ENCODE measurements around the gene ALG1. TPM values are rescaled to one million over a fixed set of nuclear protein-coding genes. Genes with fewer than 3 reads are reported as not detected.
"Not testable (repeated sequence)": the region's sequence is repeated elsewhere in the genome, so short reads cannot be mapped to it uniquely, and the experiment has no call there.

ALG1 gene
- total RNA-seq, 1 experiment from 2014 or later, result 33.2 TPM

DNA sequence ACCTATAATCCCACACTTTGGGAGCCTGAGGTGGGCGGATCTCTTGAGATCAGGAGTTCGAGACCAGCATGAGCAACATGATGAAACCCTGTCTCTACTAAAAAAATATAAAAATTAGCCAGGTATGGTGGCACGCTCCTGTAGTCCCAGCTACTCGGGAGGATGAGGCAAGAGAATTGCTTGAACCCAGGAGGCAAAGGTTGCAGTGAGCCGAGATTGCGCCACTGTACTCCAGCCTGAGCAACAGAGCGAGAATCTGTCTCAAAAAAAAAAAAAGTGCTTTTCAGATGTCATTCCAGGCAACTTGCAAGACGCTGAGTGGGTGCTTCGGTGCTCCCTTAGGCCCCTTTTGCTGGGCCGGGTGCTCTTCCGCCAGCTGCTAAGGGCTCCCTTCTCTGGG is 27.1 kb upstream of the ALG1 start:
- DNase-seq (ENCODE audit: low read depth), result not testable (repeated sequence)

DNA sequence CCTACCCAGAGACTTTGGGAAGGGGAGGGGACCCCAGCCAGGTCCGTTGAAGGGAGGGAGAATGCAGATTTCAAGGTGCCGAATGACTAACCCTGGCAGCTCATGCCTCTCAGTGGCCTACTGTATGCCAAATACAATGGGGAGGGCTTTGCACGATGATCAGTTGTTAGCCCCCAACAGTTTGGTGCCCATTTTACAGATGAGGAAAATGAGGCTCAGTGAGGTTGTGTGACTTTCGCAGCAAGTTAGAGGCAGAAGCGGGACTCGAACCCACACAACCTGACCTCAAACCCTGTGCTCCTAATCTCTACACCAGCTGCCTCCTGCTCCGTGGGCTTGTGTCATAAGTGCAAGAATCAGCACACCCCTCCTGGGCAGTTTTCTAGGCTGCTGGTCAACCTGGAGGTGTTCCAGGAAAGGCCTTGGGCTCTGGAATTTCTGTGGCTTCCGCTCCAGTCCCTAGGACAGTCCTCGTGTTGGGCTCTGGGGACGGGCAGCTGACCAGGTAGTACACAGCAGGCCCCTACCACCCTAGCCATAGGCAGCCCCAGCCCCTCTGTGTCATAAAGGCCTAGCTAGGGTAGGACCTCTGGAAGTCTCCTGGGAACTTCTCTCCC is 26.0 kb upstream of the ALG1 start:
- no peak for DNase-seq (ENCODE audit: low read depth)

DNA sequence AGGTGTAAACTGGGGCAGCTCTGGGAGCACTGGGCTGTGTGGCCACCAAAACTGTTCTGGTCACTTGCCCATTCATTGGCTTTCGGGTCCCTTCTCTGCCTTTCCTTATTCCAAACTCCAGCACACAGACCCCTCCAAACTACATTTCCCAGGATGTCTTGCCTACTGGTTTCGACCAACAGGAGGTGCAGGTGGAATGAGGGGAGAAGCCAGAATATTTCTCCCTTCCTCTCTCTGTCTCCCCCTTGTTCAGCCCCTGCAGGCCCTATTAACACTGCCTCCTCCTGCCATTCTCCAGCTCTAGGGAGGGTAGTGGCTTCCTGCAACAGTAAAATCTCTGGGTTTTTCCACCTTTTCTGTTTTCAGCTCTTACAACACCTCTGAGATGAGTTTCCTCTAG is 24.7 kb upstream of the ALG1 start:
- DNase-seq (ENCODE audit: low read depth), result no peak

DNA sequence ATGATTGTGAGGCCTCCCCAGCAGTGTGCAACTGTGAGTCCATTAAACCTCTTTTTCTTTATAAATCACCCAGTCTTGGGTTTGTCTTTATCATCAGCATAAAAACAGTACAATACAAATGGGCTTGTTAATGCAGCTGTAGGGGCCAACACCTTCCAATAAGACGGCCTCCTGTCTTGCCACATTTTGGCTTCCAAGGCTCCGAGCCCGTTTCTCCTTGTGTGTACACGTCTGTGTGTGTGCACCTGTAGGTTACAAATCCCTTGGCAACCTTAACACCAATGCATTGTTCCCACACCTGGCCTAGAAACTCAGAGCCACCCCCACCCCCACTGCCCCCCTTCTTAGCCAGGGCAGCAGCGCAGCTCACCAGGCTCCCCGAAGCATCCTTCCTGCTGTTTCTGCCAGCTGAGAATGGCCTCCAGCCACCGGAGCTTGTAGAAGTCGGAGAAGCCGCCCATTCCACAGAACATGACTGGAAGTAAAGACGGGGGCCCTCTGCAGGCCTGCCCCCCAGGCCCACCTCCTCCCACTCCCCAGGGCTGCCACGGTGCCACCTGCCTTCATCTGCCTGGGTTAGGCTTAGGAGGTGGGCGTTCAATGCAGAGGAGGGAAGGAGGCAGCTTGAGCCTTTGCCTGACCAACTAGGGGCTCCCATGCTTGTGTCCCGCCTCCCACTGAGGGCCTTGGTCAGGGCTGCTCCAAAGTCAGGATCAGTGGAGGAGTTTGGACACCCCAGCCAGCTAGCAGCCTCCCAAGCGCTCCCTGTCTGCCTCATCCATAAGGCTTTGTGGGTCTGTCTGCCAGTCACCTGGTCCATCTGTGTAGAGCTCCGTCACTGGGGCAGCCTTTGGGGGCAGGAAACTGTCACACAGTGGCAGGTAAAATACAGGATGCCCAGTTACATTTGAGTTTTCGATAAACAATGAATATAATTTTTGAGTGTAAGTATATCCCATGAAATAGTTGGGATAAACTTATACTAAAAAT is 16.5 kb upstream of the ALG1 start:
- no peak for DNase-seq (ENCODE audit: low read depth)

DNA sequence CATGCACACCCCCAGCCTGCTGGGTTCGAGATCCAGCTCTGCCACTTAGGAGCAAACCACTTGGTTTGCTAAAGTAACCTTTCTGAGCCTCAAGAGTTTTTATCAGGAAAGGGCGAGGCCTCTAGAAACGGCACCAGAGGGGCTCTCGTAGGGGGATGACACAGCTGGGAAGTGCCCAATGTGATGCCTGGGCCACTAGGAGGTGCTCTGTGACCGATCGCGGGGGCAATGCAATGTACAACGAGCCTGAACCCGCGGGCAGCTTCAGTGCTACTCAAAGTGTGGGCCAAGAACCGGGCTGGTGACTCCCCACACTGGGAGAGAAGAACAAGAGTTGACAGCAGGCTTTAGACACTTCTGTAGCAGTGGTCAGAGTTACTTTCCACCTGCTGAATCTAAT is 15.3 kb upstream of the ALG1 start:
- no peak for DNase-seq (ENCODE audit: low read depth)

DNA sequence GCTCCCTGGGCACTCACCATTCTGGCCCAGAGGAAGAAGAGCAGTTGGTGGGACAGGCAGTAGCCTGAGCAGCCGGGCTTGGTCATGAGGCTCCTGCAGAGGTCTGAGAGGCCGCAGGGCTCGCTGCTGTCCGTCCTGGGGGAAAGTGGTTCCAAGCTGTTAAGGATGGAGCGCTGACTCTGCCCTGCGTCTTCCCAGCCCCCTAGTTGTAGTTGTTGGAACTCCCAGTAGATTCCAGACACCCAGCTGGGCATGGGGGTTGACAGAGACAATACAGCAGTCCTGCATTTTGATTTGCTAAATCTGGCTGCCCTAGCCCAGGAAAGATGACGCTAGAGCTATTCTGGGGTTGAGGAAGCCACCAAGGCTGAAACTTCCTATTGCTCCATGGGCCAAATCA is 13.2 kb upstream of the ALG1 start:
- no peak for DNase-seq (ENCODE audit: low read depth)

DNA sequence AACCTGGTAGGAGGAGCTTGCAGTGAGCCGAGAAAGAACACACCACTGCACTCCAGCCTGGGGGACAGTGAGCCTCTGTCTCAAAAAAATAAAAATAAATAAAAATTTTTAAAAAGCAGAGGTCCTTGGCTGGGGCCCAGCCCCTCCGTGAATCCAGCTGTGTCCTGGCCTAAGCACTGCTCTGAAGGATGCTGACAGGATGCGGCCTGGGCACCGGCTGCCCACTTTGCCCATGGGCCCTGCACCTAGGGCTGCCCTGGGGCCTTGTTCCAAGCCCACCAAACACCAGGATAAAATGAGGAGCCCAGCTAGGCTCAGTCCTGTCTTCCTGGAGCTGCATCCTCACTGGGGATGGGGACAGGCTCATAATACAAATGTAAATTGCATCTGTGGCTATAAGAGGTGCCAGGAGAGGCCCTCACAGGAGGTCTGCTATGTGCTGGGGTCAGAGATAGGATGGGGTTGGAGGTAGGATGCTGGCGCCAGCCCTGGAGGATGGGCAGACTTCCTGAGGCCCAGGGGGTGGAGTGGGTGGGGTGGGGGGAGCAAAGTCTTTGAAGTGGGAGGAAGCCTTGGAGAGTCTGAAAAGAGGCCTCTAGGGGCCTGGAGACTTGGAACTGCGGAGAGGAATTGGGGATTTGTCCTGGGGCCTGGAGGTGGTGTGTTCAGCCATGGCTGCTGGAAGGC is 12.1 kb upstream of the ALG1 start:
- DNase-seq (ENCODE audit: low read depth), result no peak

DNA sequence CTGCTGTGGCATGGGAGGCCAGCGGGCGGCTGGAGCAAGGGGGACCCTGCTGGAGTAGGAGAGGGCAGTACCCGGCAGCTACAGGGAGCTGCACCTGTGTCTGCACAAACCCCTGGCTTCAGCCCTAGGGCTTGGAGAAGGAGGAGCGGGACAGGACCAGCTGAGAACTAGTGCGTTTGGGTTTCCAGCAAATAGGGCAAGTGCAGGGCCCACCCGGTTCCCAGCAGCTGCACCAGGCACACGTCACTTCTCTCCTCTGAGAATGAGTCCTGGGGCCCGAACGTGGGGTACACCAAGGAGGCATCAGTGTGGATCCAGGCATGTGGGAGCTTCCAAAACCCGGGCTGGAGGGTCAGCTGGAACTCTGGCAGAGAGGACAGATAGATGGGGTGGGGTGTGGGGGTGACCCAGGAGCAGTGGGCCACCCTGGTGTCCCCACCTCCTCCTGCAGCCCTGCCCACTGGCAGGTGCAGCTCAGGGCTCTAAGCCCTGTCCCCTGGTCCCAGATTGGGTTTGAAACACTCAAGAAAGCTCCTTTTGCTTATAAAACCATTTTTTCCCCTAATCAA is 11.5 kb upstream of the ALG1 start:
- DNase-seq (ENCODE audit: low read depth), result no peak

DNA sequence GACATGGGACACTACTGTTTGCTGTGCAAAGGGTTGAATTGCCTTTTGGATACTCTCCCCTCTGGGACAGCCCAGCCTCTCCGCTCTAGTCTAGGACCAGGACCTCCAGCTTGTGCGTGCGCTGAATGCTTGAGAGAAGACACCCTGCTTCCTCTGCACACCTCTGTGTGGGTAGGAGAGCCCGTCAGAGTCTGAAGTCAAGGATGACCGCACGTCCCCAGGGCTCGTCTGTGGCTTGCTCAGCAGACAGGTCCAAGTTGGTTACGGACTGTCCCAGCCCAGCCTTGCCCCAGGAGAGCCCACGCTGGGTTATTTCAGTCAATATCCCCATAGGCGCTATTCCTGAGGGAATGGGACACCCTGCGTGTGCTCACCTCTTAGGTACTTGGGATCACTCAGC is 9.6 kb upstream of the ALG1 start:
- DNase-seq (ENCODE audit: low read depth), result no peak

DNA sequence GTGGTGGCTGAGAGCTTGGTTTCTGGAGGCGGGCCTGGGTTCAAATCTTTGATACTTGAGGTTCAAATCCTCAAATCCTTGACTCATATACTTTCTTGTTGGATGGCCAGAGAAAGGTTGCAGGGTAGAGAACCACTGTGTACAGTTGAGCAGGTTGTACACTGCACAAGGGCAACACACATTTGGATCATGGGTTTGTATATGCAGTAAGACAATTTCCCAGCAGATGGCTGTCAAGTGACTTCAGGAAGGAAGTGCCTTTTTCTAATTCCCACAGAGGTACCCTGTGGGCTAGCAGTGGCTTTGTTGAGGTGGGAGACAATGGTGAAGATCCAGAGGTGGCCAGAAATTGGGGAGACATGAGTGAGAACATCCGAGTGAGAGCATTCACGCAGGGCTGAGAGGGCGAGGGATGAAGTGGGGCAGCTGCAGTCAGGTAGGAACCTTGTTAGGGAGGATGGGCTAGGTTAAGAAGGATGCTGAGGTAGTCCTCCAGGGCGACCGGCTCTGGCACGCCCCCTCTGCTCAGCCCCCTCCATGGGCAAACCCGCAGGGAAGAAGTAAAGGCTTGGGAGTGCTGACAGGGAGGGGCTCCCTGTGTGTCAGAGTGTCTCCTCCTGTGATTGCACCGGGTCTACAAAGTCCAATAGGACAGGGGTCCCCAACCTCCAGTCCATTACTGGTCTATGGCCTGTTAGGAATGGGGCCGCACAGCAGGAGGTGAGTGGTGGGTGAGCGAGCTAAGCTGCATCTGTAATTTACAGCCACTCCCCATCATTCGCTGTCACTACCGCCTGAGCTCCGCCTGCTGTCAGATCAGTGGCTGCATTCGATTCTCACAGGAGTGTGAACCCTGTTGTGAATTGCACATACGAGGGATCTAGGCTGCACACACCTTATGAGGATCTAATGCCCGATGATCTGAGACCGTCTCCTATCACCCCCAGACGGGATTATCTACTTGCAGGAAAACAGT is 8.6 kb upstream of the ALG1 start:
- DNase-seq (ENCODE audit: low read depth), result no peak

DNA sequence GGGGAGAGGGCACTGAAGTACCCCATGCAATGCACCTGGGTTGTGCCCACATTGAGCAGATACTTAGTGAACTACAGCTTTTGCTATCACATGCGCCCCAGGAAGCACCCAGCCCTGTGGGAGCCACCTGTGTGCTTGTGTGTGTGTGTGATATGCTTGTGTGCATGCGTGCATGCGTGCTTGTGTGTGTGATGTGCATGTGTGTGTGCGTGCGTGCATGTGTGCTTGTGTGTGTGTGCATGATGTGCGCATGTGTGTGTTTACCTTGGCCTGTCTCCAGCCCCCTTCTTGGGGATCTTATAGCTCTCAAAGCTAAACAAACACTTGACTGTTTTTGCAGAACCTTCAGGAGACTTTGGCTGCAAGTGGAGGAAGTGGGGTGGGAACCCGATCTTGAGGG is 6.7 kb upstream of the ALG1 start:
- DNase-seq (ENCODE audit: low read depth), result peak; percentile 10

DNA sequence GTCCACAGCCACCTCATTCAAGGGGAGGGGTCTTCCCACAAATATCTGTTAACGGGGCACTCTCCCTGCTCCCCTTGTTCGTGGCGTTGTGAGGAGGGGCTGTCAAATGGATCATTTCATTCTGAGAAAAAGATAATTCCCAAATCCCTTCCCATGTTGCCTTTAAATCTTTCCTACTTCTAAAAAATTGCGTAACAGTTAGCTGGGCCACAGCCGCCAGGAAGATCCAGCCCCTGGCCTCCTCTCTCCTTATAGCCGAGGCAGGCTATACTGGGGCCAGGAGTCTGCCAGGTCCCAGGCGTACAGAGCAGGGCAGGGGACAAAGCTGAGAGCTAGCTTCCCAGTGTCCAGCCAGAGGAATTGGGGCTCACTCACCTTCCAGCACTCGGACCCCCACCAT is 6.3 kb upstream of the ALG1 start:
- DNase-seq (ENCODE audit: low read depth), result no peak

DNA sequence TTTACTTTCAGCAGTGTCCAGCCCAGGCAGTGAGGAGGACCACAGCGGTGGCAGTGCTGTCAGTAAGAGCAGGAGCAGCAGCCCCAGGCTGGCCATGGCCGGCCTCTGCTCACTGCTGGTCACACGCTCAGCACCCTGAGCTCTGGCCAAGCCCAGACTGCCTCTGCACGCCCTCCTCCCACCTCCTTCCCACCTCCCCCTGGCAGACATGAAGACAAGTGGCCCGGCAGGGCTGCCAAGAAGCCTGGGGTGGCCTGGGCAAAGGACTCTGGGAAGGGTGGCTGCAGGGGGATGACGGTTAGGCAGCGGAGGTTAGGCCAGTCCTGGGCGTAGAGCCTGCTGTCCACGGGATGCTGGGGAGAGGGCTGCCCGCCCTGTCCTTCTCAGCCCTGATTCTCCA is 5.8 kb upstream of the ALG1 start, which contains the start of gene C16orf89:
Gene C16orf89, minus strand, starts transcription at position 144 of the 400 bp plus-strand sequence. Its CDS starts 48 bp downstream, at position 96.
- DNase-seq (ENCODE audit: low read depth), result no peak

DNA sequence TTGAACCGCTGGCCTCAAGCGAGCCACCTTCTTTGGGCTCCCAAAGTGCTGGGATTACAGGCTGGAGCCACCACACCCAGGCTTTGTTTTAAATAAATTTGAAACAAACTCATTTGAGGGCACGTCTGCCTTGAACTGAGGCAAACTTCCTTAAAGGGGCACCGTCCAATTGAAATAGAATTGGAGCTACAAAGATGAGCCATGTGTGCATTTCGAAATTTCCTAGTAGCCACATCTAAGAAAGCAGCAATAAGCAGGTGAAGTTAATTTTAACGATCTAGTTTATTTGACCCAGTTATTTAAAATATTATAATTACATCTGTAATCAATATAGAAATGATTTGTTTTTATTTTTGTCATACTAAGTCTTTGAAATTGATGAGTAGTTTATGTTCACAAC is 5.1 kb upstream of the ALG1 start:
- no peak for DNase-seq (ENCODE audit: low read depth)

DNA sequence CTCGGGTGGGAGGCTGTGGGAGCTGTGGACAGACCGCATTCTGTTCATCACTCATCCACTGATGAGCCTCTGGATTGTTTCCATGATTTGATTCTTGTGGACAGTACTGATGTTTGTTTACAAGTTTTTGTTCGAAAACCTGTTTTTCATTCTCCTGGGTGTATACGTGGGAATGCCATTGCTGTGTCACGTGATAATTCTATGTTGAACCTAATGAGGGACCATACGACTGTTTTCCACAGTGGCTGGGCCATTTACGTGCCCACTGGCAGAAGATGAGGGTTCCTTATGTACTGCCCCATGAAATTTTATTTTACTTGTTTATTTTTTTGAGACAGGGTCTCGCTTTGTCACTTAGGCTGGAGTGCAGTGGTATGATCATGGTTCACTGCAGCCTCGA is 2.6 kb upstream of the ALG1 start:
- no peak for DNase-seq (ENCODE audit: low read depth)

DNA sequence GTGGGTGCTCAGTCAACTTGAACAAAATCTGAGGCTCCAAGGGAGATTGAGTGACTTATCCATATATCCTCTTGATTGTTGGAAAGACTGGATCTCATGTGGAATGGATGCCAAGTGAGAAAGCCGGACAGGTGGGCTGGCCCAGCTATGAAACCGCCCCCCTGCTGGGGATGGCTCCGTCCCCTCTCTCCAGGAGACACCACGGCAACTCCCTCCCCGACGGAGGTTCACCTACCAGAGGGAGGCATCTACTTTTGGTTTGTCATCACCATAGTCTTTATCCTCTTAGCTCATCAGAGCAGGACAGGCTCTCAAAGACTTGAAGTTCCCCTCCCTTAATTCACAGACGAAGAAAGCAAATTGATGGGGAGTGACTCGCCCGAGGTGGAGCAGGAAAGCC is 1.8 kb upstream of the ALG1 start:
- no peak for DNase-seq (ENCODE audit: low read depth)

DNA sequence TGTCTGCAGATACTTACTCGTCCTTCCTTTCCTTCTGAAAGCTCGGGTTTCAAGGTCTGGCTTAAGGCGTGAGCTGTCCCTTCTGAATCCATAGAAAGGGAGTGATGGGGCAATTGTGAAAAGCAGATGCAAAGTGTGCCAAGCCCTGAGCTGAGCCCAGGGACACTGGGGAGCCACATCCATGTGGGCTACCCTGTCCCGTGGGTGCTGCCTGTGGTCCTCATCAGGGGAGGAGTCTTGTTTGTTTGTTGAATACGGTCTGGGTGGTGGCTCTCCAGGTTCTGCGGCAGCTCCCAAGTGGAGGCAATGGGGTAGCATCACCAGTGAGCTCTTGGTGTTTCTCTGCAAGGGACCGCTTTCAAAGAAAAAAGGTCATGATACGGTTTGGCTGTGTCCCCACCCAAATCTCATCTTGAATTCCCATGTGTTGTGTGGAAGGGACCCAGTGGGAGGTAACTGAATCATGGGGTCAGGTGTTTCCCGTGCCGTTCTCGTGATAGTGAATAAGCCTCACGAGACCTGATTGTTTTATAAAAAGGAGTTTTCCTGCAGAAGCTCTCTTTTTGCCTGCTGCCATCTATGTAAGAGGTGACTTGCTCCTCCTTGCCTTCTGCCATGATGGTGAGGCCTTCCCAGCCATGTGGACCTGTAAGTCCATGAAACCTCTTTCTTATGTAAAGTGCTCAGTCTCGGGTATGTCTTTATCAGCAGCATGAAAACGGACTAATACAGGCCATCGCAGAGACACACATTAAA is 1.0 kb upstream of the ALG1 start:
- DNase-seq (ENCODE audit: low read depth), result no peak

DNA sequence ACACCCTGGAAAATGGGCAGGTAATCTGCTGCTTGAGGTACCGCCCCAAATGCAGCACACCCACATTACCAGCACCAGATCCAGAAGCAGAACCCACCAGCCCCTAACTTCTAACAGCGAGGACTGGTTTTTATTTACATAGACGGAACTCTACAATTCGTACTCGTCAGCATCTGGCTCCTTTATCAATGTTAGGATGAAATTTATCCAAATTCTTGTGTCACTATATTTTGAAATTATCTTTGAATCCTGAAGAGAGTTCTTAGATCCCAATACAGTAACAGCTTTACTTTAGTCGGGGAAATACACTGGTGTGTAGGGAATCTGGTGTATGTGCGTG is 332 bp upstream of the ALG1 start:
- no peak for DNase-seq (ENCODE audit: low read depth)

DNA sequence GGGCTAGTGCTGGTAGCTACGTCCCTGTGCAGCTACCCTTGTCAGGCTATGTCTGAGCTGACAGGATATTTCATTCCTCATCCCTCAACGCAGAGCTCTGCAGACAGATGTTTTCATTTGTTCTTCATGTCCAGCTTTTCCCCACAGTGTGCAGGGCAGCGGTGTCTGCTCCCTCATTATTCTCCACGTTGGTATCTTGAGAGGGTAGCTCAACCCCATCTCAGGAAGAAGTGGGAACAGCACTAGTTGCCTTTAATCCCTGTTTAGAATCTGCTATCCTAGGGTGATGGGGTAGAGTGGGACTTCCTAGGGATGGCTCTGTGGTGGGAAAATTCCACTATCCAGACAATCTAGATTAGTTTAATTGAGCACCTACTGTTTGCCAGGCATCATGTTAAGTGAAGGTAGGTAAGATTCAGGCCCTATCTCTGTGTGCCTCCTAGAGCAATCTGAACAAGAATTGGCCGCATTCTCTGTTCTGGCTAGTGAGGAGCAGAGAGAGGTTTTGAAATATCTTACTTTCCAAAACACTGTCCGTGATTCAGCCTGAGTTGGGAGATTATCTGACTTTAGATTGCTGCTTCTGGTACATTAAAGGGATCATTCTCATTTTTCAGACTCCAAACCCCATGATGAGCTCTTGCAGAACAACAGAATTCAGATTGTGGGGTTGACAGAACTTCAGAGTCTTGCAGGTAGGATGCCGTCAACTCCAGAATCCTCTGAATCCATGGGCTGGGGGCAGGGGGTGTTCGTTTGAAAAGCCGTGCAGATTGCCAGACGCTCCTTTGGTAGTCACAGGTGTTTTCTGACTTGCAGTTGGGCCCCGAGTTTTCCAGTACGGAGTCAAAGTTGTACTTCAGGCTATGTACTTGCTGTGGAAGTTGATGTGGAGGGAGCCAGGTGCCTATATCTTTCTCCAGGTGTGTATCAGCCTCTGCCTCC is 963 bp downstream of the ALG1 start:
- DNase-seq (ENCODE audit: low read depth), result peak; percentile 12

Data from LHCN-M2 (cell line).